Mucosa of rectum (tissue), 2 donors: ENCODE results near the gene BMP8B.
A peak's percentile ranks its signal among the peaks of the same experiment; 100 is the strongest.
"Not testable (repeated sequence)": the region's sequence is repeated elsewhere in the genome, so short reads cannot be mapped to it uniquely, and the experiment has no call there.

ENCODE experiments used
- H3K27ac ChIP-seq, 2 donors: one replicate each; pipeline ENCODE4 v1.7.0; 2013; ENCODE audit warnings: inconsistent platforms in 2 of 2, low read depth in 2 of 2, low read length in 2 of 2
- H3K27me3 ChIP-seq, 2 donors: one replicate each; pipeline ENCODE4 v1.7.0; 2013; ENCODE audit warnings: low read length in 2 of 2; ENCODE audit not compliant: control insufficient read depth in 2 of 2, insufficient read depth in 2 of 2
- H3K36me3 ChIP-seq, 2 donors: one replicate each; pipeline ENCODE4 v1.7.0; 2013; ENCODE audit warnings: low read length in 2 of 2; ENCODE audit not compliant: control insufficient read depth in 2 of 2, insufficient read depth in 2 of 2
- H3K4me1 ChIP-seq, 2 donors: one replicate each; pipeline ENCODE4 v1.7.0; 2013; ENCODE audit warnings: low read length in 2 of 2, mild to moderate bottlenecking in 1 of 2; ENCODE audit not compliant: control insufficient read depth in 2 of 2, insufficient read depth in 2 of 2
- H3K4me3 ChIP-seq, 2 donors: one replicate each; pipeline ENCODE4 v1.7.0; 2013; ENCODE audit warnings: low read length in 2 of 2
- H3K9ac ChIP-seq, 2 donors: one replicate each; pipeline ENCODE4 v1.7.0; 2013; ENCODE audit warnings: low read length in 2 of 2, low read depth in 1 of 2, mild to moderate bottlenecking in 1 of 2
- H3K9me3 ChIP-seq, 2 donors: one replicate each; pipeline ENCODE4 v1.7.0; 2013; ENCODE audit warnings: low read length in 2 of 2; ENCODE audit not compliant: control insufficient read depth in 2 of 2
- donor health status: healthy.
- donor health status: Normal muscosa, but diverticular disease.

The BMP8B gene

DNA sequence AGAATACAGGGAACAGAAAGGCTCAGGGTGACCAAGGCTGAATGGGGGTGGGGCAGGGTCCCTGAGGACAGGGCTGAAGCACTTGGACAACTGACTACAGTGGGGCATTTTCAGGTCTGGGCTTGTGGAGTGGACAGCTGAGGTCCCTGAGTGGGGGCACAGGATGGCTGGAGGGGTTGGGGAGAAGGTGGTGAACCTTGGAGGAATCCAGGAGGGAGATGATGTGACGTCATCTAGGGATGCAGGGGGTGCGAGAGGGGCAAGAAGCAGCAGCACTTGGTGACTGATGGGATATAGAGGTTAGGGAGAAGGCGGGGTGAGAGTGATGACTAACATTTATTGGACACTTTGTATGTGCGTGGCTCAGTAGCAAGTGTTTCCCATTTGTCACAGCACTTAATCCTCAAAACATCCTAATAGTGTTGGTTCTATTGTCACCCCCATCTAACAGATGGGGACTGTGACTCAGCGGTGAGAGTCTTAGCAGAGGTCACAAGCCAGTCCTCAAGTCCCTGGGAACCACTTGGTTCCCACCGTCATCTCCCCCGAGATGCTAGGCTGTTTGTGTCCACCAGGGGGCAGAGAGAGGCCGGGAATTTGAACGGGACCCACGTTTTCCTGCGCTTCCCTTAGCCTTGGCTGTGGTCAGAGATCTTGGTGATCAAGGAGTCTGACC, 27.9 kb upstream of the BMP8B start:
- Histone ChIP-seq H3K4me3 (peak overlapping the region in 1 of 2 donors; percentile 44), H3K36me3 (no peaks in the 10 kb centered on the region), H3K9me3 (no peaks in the 10 kb centered on the region), H3K27me3 (no peaks in the 10 kb centered on the region), H3K27ac (peak overlapping the region; percentile 92 to 96), H3K4me1 (peaks cover 24 to 33% of the 10 kb centered on the region in 2 donors), H3K9ac (peak overlapping the region in 1 of 2 donors; percentile 59)

DNA sequence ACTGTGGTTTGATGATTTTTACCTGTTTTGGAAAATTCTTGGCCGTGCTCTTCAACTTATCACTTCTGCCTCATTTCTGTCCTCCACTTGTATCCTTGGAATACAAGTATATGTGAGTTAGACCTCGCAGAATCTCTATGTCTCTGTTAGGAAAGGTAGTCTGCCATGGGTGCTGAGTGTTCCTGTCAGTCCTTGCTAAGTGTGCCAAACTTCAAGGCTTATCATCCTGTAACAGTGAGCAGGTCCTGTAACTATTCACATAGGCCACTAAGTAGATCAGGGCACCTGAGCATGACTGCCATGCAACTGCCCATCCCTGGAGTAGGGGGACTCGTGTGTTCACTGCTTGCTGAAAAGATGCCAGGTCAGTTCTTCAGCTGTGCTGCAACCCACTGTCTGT, 24.2 kb upstream of the BMP8B start:
- H3K9me3 ChIP-seq, result no peaks in the 10 kb centered on the region
- no peaks in the 10 kb centered on the region for H3K27me3 ChIP-seq
- no peak overlapping the region for H3K4me3 ChIP-seq
- peaks cover 6% of the 10 kb centered on the region in 2 donors for H3K4me1 ChIP-seq
- H3K36me3 ChIP-seq, result no peaks in the 10 kb centered on the region
- no peak overlapping the region for H3K9ac ChIP-seq
- H3K27ac ChIP-seq, result no peak overlapping the region

DNA sequence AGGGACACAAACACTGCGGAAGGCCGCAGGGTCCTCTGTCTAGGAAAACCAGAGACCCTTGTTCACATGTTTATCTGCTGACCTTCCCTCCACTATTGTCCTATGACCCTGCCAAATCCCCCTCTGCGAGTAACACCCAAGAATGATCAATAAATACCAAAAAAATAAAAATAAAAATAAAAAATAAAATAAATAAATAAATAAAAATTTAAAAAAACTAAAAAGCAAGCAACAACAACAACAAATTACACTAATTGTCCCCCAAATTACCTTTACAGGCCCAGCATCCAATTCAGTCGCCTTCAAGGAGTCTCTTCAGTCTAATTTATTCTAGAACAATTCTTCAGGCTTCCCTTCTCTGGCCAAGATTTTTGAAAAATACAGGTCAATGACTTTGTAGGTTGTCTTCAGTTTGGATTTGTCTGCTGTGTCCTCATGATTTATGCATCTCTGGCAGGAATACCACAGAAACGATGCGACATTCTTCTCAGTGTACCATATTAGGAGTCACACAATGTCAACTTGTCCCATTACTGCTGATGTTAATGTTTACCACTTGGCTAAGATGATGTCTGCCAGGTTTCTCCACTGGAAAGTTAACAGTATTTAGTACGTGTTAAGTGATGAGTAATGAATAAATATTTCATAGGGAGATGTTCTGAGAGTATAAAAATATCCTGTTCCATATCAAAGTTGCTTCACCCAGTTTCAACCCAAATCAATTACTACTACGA, 20.3 kb upstream of the BMP8B start:
- Histone ChIP-seq H3K4me1 (no peaks in the 10 kb centered on the region), H3K9ac (no peak overlapping the region)

DNA sequence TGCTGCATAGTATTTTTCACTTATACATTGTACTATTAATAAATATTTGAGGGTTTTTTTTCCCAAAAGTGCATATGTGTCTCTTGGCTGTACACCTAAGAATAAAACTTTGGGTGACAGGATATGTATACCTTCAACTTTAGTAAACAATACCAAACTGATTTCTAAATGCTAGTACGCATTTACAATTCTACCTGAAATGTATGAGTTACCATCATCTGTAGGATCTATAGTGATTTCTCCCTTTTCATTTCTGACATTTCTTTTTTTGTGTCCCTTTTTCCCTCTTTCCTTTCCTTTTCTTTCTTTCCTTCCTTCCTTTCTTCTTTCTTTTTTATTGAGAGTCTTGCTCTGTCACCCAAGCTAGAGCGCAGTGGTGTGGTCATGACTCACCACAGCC, 16.7 kb upstream of the BMP8B start:
- Histone ChIP-seq H3K9ac (no peak overlapping the region), H3K9me3 (no peaks in the 10 kb centered on the region), H3K36me3 (no peaks in the 10 kb centered on the region), H3K4me3 (no peak overlapping the region), H3K4me1 (peaks cover 0 to 1% of the 10 kb centered on the region in 2 donors), H3K27ac (no peak overlapping the region), H3K27me3 (no peaks in the 10 kb centered on the region)

More for the DNA sequence above, 20.3 kb upstream of the BMP8B start:
- no peak overlapping the region for H3K27ac ChIP-seq
- no peaks in the 10 kb centered on the region for H3K27me3 ChIP-seq
- H3K9me3 ChIP-seq, result no peaks in the 10 kb centered on the region
- no peaks in the 10 kb centered on the region for H3K36me3 ChIP-seq
- H3K4me3 ChIP-seq, result no peak overlapping the region

DNA sequence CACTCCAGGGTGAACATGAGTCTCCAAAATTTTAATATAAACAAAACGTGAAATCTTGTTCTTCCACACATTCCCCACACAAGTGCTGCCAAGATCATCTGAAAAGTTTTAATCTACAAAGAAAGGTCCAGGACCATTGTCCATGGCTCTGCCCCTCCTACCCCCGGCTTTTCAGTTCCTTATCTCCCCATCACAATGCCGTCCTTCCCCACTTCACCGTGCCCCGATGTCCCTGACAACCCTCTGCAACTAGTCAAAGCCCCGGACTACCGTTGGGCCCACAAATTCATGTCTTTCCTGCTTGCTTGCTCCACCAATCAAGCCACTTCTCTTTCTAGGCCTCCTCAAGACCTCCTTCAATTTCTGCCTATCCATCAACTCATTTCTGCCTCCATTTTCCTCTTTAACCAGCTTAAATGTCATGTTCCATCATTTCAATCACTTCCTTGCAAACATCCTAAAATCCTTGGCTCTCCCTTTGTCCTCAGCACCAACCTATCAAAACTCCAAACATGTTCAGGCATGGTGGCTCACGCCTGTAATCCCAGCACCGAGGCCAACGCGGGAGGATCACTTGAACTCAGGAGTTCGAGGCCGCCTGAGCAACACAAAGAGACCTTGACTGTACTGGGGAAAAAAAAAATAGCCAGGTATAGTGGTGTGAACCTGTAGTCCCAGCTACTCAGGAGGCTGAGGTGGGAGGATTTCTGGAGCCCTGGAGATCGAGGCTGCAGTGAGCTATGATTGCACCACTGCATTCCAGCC, 14.0 kb upstream of the BMP8B start:
- Histone ChIP-seq H3K4me1 (peaks cover 11 to 13% of the 10 kb centered on the region in 2 donors), H3K9ac (no peak overlapping the region), H3K9me3 (no peaks in the 10 kb centered on the region), H3K4me3 (no peak overlapping the region), H3K27me3 (no peaks in the 10 kb centered on the region), H3K27ac (no peak overlapping the region), H3K36me3 (no peaks in the 10 kb centered on the region)

DNA sequence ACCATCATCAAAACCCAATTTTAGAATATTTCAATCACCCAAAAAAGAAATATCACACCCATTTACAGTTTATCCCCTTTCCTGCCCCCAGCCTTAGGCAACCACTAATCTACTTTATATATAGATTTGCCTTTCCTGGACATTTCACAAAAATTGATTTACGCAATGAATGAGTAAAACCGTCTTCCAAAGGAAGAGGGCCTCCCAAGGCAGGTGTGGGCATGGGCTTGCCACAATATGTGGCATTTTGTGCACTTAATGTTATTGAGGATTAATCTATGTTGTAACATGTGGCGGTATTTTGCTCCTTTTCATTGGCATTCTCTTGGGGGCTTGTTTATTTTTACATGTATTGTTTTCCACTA, 11.8 kb upstream of the BMP8B start:
- H3K27me3 ChIP-seq, result no peaks in the 10 kb centered on the region
- H3K27ac ChIP-seq, result no peak overlapping the region
- H3K4me1 ChIP-seq, result peaks cover 11 to 13% of the 10 kb centered on the region in 2 donors
- H3K9me3 ChIP-seq, result no peaks in the 10 kb centered on the region
- H3K36me3 ChIP-seq, result no peaks in the 10 kb centered on the region
- H3K9ac ChIP-seq, result no peak overlapping the region
- H3K4me3 ChIP-seq, result no peak overlapping the region

DNA sequence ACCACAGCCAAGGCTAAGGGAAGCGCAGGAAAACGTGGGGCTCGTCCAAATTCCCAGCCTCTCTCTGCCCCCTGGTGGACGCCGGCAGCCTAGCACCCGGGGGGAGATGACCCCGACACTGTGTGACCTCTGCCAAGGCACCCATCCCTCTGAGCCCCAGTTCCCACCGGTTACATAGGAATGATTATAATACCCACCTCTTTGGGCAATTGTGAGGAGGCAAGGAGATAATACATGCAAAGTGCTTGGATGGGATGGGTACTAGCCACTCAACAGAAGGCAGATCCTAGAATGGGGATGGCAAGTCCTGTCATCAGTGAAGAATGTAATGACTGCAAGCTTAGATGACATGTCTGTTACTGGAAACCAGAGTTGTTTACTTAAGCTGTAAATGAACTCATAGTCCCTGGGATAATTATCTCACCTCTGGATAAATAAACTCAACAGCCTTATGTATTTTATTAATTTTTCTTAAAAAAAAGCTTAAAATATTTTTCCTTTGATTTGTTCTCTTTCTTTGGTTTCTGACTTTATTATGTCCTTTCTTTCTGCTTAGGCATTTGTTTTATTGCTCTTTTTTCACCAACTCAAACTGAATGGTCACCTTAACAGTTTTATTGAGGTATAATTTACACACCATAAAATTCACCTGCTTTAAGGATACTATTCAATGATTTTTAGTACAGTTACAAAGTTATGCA, 11.3 kb upstream of the BMP8B start:
- H3K9me3 ChIP-seq, result no peaks in the 10 kb centered on the region
- H3K27ac ChIP-seq, result peak overlapping the region; percentile 61 to 80
- H3K4me1 ChIP-seq, result peaks cover 11 to 13% of the 10 kb centered on the region in 2 donors
- H3K9ac ChIP-seq, result peak overlapping the region in 1 of 2 donors; percentile 40
- H3K36me3 ChIP-seq, result no peaks in the 10 kb centered on the region
- H3K4me3 ChIP-seq, result peak overlapping the region; percentile 6 to 38
- H3K27me3 ChIP-seq, result no peaks in the 10 kb centered on the region

DNA sequence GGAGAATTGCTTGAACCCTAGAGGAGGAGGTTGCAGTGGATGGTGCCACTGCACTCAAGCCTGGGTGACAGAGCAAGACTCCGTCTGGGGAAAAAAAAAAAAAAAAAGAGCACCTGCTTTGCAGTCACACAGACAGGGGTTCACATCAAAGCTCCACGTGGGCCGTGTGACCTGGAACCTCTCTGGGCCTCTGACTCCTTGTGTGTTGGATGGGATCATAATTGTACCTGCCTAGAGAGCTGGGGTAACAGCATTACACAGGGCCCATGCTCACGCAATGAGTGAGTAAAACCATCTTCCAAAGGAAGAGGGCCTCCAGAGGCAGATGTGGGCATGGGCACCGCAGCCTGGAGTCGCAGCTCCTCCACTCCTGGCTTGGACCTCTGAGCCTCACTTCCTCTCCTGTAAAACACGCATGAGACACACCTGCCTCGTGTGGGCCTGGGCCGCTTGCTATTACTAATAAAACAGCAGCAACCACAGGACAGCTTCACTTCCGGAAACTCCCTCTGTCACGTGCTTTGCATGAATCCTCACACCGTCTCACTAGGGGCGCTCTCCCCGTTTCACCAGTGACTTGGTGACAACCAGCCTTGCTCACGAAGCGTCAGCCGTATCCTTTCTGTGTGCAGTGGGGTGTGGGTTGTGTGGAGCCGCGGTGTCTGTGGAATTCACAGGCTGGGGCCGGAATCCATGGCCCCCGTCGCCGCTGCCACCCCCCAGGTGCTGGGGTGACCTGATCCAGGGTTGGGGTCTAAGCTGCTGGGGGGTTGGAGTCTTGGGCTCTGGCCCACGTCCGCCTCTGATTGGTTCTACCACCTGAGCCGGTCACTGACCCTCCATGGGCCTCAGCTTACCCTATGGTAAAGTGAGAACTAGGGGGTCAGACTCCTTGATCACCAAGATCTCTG, 10.4 kb upstream of the BMP8B start:
- Histone ChIP-seq H3K27ac (peak overlapping the region; percentile 61 to 80), H3K4me1 (peaks cover 11 to 13% of the 10 kb centered on the region in 2 donors), H3K4me3 (peak overlapping the region; percentile 6 to 41), H3K9ac (peak overlapping the region; percentile 41 to 60)
- not testable (repeated sequence) for H3K27me3 ChIP-seq, H3K36me3 ChIP-seq, H3K9me3 ChIP-seq

DNA sequence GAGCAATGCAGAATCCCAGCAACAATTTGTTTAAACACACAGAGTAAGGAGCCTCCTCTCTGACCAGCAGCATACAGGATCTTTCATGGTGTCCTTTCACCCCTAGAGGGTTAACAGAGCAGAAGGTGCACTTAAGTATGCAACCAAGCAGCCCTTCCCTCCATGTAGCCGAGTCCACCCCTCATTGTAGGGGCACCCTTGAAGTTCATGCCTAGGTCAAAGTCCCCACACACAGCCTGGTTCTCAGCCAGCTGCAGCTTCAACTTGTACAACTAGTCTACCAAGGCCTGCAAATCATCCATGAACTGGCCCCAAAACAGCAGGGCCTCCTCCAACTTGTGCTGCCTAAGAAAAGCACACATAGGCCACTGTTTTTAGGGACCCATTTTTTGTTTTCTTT, 7.0 kb upstream of the BMP8B start:
- Histone ChIP-seq H3K27ac (no peak overlapping the region), H3K4me1 (peaks cover 11 to 13% of the 10 kb centered on the region in 2 donors)

More for the DNA sequence above, 7.0 kb upstream of the BMP8B start:
- H3K27me3 ChIP-seq, result no peaks in the 10 kb centered on the region
- H3K4me3 ChIP-seq, result no peak overlapping the region
- no peak overlapping the region for H3K9ac ChIP-seq
- no peaks in the 10 kb centered on the region for H3K9me3 ChIP-seq
- no peaks in the 10 kb centered on the region for H3K36me3 ChIP-seq
